ENCODE measurements around the gene NCK1. TPM values are rescaled to one million over a fixed set of nuclear protein-coding genes. Genes with fewer than 3 reads are reported as not detected.

The NCK1 gene
- total RNA-seq, 1 experiment from 2014 or later, result 25.6 TPM

DNA sequence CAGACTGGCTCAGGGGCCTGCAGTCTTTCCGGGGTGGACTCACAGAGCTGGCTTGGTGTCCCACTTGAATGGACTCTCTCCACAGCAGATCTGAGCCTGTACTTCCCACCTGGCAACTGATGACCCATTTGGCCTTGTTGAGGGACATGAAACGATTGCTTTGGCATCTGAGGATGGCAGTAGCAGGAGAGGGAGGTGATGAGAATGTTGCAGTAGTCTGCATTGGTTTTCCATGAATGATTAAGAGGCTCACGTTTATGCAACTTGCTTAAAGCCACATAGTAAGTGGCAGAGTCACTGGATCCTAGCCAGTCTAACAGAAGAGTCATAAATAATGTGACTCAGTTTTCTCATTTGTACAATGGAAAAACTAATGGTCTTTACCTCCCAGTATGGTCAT lies 117.7 kb downstream of the NCK1 start:
- no peaks in the 10 kb centered on the region for H3K36me3 ChIP-seq (ENCODE audit: control insufficient read depth in 1 of 2, insufficient read depth in 2 of 2, low read length in 2 of 2)
- intact Hi-C loops (cut with micrococcal nuclease), result no loop called here
- H3K9ac ChIP-seq (ENCODE audit: low read length), result no peak overlapping the region
- H3K79me2 ChIP-seq (ENCODE audit: insufficient read depth, low read length), result no peaks in the 10 kb centered on the region
- H3K9me3 ChIP-seq (ENCODE audit: control insufficient read depth in 1 of 2, insufficient read depth in 1 of 2, low read depth in 1 of 2, low read length in 2 of 2), result no peaks in the 10 kb centered on the region
- no peak for TF ChIP-seq EGR1 (IDR thresholded peaks at IDR 0.05; ENCODE audit: low read depth)
- TF ChIP-seq, protein P1, sequence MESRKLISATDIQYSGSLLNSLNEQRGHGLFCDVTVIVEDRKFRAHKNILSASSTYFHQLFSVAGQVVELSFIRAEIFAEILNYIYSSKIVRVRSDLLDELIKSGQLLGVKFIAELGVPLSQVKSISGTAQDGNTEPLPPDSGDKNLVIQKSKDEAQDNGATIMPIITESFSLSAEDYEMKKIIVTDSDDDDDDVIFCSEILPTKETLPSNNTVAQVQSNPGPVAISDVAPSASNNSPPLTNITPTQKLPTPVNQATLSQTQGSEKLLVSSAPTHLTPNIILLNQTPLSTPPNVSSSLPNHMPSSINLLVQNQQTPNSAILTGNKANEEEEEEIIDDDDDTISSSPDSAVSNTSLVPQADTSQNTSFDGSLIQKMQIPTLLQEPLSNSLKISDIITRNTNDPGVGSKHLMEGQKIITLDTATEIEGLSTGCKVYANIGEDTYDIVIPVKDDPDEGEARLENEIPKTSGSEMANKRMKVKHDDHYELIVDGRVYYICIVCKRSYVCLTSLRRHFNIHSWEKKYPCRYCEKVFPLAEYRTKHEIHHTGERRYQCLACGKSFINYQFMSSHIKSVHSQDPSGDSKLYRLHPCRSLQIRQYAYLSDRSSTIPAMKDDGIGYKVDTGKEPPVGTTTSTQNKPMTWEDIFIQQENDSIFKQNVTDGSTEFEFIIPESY (IDR thresholded peaks at IDR 0.05; ENCODE audit: extremely low read depth, insufficient replicate concordance, low read length), result no peak
- TF ChIP-seq SRF (IDR thresholded peaks at IDR 0.05; ENCODE audit: low read depth), result no peak
- TF ChIP-seq YY1 (IDR thresholded peaks at IDR 0.05; ENCODE audit: extremely low read depth, insufficient replicate concordance, low read depth, low read length), result no peak
- TF ChIP-seq ELF1 (IDR thresholded peaks at IDR 0.05; ENCODE audit: borderline replicate concordance, low read depth), result no peak
- TF ChIP-seq POLR2AphosphoS5 (IDR thresholded peaks at IDR 0.05; ENCODE audit: low read depth, low read length), result no peak
- ChIA-PET POLR2A (no interaction called here), RAD21 (ENCODE audit: low non-redundant PET in 1 of 2, low total read pairs in 2 of 2, uncharacterized antibody in 2 of 2, unreplicated experiment in 2 of 2) (no interaction called here), CTCF (no interaction called here)
- H4K20me1 ChIP-seq (ENCODE audit: insufficient read depth), result no peaks in the 10 kb centered on the region
- H3K9me2 ChIP-seq (ENCODE audit: insufficient read depth), result no peaks in the 10 kb centered on the region
- no peak overlapping the region for H3K27ac ChIP-seq (ENCODE audit: low read depth, low read length)
- no peaks in the 10 kb centered on the region for H3K27me3 ChIP-seq (ENCODE audit: insufficient read depth, low read length)
- DNase-seq (ENCODE audit: low read depth, low spot score) (no peak), ATAC-seq (no peak)
- no peak overlapping the region for H3K4me3 ChIP-seq (replicated peaks in 1 of 2; ENCODE audit: low read depth in 1 of 2, low read length in 2 of 2)
- H3K4me1 ChIP-seq (ENCODE audit: control insufficient read depth in 1 of 2, insufficient read depth in 2 of 2, low read length in 2 of 2), result no peaks in the 10 kb centered on the region
- no peak overlapping the region for H3K4me2 ChIP-seq (ENCODE audit: low read length)
- H2AFZ ChIP-seq (ENCODE audit: low read depth, low read length, poor library complexity, severe bottlenecking), result no peak overlapping the region
- BruUV-seq (replicated peaks), result no TSS peak

DNA sequence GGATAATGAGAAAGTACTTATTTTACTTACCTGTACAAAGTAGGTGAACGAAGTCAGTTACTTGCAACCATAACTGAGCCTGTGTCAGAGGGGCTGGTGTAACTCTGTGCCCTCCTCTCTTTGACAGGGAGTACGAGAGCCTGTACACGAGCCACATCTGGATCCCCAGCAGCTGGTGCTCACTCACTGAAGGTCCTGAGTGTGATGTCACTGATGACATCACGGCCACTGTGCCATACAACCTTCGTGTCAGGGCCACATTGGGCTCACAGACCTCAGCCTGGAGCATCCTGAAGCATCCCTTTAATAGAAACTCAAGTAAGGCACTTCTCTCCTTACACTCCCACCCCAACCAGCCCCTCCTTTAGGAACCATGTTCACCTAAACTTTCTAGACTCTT lies 120.0 kb downstream of the NCK1 start:
- ChIA-PET CTCF (no interaction called here), RAD21 (ENCODE audit: low non-redundant PET in 1 of 2, low total read pairs in 2 of 2, uncharacterized antibody in 2 of 2, unreplicated experiment in 2 of 2) (no interaction called here), POLR2A (no interaction called here)
- Histone ChIP-seq H3K4me2 (ENCODE audit: low read length) (no peak overlapping the region), H3K4me3 (replicated peaks in 1 of 2; ENCODE audit: low read depth in 1 of 2, low read length in 2 of 2) (no peak overlapping the region), H3K9me3 (ENCODE audit: control insufficient read depth in 1 of 2, insufficient read depth in 1 of 2, low read depth in 1 of 2, low read length in 2 of 2) (no peaks in the 10 kb centered on the region), H3K4me1 (ENCODE audit: control insufficient read depth in 1 of 2, insufficient read depth in 2 of 2, low read length in 2 of 2) (no peaks in the 10 kb centered on the region), H4K20me1 (ENCODE audit: insufficient read depth) (no peaks in the 10 kb centered on the region), H2AFZ (ENCODE audit: low read depth, low read length, poor library complexity, severe bottlenecking) (no peak overlapping the region), H3K27ac (ENCODE audit: low read depth, low read length) (no peak overlapping the region), H3K27me3 (ENCODE audit: insufficient read depth, low read length) (no peaks in the 10 kb centered on the region), H3K9me2 (ENCODE audit: insufficient read depth) (no peaks in the 10 kb centered on the region), H3K79me2 (ENCODE audit: insufficient read depth, low read length) (no peaks in the 10 kb centered on the region), H3K36me3 (ENCODE audit: control insufficient read depth in 1 of 2, insufficient read depth in 2 of 2, low read length in 2 of 2) (no peaks in the 10 kb centered on the region), H3K9ac (ENCODE audit: low read length) (no peak overlapping the region)
- intact Hi-C loops (cut with micrococcal nuclease), result no loop called here
- no TSS peak for BruUV-seq (replicated peaks)
- ATAC-seq (no peak), DNase-seq (ENCODE audit: low read depth, low spot score) (no peak)
- TF ChIP-seq EZH2phosphoT487 (IDR thresholded peaks at IDR 0.05; ENCODE audit: borderline replicate concordance), result no peak
